GM21529 (cell line): Measurements from ENCODE around the gene ACVR2B.
"Not testable (repeated sequence)": the region's sequence is repeated elsewhere in the genome, so short reads cannot be mapped to it uniquely, and the experiment has no call there.

Experiments
- ATAC-seq: cut with Tn5 transposase; IDR thresholded peaks from one replicate; pipeline ENCODE4 v1.9.1; 2021; ENCODE audit not compliant: unreplicated experiment

ACVR2B gene

DNA sequence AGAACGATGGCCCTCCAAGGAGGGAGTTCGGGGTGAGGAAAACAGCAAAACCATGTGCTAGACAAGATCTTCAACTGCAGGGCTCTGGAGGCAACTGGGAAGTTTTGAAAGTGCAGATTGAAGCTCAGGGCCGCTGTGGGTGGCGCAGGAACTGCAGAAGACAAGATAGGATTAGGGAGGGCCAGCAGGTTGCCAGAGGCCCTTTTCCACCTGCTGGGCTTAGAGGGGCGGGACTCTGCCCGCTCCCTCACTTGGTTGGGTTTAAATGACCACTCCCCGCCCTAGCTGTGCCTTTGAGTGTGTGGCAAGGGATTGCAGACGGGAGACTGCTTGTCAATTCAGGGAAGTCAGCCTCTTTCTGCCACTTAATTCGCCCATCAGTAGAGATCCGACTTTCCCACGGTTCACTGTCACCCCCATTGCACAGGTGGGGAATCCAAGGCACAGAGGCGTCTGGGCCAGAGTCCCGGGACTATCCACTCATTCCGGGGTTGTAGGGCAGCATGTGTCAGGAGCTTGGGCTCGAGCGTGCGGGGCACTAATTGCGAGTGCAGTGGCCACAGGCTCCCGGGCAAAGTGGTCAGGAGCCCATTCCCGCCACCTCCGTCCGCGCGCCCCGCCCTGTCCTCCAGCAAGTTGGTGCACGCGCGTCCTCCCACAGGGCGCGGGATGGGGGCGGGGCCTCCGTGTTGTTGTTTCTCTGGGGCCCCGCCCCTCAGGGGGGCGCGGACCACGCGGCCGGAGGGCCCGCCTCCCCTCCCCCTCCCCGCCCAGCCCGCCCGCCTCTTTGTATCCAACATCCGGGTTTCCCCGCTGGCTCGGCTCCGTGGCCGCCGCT lies at the start of gene ACVR2B:
Gene ACVR2B, plus strand, starts transcription at position 816 of the 838 bp plus-strand sequence. CDS start 433 bp downstream, outside the sequence.
- peak; percentile 65 for ATAC-seq

DNA sequence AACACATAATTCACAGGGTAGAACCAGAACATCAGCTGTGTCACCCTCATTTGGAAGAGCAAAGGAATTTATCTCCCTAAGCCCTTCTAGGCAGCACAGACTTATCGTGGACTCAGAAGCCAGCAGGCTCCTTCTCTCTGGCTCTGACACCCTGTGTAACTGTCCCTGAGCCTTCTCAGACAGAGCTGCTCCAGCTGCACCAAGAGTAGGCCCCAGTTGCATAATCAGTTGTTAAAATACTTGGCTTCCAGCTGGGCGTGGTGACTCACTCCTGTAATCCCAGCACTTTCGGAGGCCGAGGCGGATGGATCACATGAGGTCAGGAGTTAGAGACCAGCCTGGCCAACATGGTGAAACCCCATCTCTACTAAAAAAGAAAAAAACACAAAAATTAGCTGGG lies 49.4 kb upstream of the ACVR2B start:
- ATAC-seq, result no peak

DNA sequence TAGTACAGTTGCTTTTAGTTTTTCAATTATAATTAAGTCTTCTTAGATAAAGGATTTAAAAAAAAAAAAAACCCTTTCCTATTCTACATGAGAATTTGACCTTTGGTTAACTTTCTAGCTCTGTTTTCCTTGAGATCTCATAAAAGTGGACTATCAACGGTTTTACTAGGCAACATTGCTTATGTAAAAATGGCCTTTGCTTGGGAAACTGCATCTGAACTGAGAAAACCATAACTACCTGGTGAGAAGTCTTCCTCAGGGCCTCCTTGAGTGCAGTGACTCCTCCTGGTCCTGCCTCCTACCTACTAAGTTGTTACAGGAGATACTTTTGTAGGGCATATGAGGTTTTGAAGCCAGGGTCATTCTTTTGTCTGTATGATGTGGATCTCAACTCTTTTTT lies 42.1 kb upstream of the ACVR2B start:
- no peak for ATAC-seq

DNA sequence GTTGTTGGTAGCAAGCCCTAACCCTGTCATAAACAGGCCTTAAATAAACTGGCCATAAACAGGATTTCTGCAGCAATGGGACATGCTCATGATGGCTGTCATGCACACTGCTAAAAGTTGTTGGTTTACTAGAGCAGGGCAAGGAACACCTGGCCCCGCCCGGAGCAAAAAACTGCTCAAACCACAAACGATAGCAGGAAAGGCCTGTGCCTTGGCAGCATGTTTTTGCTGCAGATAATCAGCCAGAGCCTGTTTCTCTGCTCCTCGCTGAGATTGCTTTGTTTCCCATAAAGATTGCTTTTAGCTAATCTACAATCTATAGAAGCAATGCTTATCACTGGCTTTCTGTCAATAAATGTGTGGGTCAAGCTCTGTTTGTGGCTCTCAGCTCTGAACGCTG lies 32.9 kb upstream of the ACVR2B start:
- not testable (repeated sequence) for ATAC-seq

DNA sequence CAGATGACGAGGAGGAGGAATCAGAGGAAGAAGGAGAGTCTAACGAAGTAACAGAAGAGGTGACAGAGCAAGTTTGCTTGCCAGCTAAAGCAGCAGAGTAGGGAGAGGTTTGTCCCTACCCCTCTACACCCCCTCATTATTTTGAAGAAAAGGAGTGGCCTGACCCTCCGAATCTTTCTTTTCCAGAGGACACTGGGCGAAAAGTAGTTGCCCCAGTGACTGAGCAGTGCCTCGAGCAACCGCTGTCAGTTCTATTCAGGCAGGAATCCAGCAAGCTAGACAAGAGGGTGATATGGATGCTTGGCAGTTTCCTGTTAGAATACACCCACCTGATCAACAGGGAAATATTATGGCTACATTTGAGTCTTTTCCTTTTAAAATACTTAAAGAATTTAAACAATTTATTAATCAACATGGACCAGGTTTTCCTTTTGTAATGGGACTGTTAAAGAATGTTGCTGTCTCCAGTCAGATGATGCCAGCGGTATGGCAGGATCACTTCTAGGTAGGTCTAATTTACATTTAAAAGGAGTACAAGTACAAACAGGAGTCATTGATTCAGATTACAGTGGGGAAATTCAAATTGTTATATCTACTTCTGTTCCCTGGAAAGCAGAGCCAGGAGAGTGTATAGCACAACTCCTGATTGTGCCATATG lies 31.9 kb upstream of the ACVR2B start:
- no peak for ATAC-seq

DNA sequence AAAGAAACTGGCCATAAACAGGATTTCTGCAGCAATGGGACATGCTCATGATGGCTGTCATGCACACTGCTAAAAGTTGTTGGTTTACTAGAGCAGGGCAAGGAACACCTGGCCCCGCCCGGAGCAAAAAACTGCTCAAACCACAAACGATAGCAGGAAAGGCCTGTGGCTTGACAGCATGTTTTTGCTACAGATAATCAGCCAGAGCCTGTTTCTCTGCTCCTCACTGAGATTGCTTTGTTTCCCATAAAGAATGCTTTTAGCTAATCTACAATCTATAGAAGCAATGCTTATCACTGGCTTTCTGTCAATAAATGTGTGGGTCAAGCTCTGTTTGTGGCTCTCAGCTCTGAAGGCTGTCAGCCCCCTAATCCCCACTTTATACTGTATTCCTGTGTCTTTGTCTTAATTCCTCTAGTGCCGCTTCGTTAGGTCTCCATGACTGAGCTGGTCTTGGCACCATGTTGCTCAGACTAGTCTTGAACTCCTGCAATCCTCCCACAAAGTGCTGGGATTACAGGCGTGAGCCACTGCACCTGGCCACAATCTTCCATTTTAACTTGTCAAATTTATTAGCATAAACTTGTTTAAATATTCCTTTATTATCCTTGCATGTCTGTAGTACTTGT lies 26.8 kb upstream of the ACVR2B start:
- ATAC-seq, result not testable (repeated sequence)

DNA sequence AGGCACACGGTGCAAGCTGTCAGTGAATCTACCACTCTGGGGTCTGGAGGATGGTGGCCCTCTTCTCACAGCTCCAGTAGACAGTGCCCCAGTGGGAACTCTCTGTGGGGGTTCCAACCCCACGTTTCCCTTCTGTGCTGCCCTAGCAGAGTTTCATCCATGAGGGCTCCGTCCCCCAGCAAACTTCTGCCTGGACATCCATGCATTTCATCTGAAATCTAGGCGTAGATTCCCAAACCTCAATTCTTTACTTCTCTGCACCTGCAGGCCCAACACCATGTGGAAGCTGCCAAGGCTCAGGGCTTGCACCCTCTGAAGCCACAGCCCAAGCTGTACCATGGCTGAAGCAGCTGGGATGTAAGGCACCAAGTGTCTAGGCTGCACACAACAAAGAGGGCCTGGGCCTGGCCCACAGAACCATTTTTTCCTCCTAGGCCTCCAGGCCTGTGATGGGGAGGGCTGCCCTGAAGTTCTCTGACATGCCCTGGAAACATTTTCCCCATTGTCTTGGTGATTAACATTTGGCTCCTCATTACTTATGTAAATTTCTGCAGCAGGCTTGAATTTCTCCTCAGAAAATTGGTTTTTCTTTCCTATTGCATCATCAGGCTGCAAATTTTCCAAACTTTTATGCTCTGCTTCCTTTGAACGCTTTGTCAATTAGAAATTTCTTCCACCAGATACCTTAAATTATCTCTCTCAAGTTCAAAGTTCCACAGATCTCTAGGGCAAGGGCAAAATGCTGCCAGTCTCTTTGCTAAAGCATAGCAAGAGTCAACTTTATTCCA lies 20.6 kb upstream of the ACVR2B start:
- ATAC-seq, result not testable (repeated sequence)

DNA sequence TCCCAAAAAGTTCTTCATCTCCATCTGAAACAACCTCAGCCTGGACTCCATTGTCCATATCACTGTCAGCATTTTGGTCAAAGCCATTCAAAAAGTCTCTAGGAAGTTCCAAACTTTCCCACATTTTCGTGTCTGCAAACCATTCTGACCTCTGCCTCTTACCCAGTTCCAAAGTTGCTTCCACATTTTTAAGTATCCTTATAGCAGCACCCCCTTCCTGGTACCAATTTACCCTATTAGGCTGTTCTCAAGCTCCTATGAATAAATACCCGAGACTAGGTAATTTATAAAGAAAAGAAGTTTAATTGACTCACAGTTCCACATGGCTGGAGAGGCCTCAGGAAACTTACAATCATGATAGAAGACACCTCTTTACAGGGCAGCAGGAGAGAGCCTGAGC lies 20.0 kb upstream of the ACVR2B start:
- not testable (repeated sequence) for ATAC-seq

DNA sequence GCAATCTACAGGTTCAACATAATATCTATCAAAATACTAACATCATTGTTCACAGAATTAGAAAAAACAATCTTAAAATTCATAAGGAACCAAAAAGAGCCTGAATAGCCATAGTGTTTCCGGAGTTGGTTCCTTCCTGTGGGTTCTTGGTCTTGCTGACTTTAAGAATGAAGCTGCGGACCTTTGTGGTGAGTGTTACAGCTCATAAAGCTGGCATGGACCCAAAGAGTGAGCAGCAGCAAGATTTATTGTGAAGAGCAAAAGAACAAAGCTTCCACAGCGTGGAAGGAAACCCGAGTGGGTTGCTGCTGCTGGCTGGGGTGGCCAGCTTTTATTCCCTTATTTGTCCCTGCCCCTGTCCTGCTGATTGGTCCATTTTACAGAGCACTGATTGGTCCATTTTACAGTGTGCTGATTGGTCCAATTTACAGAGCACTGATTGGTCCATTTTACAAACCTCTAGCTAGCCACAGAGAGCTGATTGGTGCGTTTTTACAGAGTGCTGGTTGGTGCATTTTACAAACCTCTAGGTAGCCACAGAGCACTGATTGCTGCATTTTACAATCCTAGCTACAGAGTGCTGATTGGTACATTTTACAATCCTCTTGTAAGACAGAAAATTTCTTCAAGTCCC lies 15.1 kb upstream of the ACVR2B start:
- not testable (repeated sequence) for ATAC-seq

DNA sequence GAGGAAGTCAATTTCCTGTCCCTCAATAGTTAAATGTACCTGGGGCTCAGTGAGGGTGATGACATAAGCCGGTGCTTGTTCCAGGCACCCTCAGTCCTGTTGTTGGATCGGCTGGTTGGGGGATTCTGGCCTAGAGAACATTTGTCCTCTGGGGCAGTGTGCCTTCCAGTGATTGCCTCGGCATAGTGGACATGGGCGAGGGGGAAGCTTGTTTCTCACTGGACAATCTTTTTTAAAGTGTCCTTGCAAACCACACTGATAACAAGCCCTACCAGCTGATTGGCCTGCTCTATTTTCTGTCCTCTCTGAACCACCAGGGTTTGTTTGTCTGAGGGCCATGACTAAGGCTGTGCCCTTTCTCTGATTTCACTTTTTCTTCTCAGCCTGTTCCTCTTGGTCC lies 10.5 kb upstream of the ACVR2B start:
- not testable (repeated sequence) for ATAC-seq

DNA sequence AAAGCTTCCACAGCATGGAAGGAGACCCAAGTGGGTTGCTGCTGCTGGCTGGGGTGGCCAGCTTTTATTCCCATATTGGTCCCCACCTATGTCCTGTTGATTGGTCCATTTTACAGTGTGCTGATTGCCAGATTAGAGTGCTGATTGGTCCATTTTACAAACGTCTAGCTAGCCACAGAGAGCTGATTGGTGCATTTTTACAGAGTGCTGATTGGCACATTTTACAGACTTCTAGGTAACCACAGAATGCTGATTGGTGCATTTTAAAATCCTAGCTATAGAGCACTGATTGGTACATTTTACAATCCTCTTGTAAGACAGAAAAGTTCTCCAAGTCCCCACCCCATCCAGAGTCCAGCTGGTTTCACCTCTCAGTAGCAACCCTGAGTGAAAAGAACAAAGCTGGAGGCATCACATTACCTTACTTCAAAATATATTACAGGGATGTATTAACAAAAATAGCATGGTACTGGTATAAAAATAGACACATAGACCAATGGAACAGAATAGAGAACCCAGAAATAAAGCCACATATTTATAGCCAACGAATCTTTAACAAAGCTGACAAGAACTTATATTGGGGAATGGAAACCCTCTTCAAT lies 7.5 kb upstream of the ACVR2B start:
- no peak for ATAC-seq

DNA sequence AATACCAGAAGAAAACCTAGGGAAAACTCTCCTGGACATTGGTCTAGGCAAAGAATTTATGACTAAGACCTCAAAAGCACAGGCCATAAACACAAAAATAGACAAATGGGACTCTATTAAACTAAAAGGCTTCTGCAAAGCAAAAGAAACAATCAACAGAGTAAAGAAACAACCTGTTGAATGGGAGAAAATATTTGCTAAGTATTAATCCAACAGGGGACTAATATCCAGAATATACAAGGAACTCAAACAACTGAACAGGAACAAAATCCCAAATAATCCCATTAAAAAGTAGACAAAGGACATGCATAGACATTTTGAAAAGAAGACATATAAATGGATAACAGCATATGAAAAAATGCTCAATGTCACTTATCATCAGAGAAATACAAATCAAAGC lies 6.9 kb upstream of the ACVR2B start:
- ATAC-seq, result no peak

DNA sequence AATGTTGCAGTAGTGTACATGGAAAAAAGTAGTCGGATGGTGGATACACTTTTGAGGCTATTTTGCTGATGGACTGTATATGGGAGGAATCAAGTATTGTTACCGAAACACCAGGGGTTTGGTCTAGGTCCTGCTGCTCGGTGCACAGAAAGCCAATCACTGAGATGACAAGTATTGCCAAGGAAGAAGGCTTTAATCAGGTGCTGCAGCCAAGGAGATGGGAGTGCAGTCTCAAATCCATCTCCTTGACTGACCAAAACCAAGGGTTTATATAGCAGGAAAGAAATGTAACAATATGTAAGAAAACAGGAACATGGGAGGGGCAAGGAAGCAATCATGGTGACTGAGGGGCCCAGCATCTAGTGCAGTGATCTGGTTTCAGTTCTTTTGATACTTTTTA lies 2.8 kb upstream of the ACVR2B start:
- no peak for ATAC-seq

DNA sequence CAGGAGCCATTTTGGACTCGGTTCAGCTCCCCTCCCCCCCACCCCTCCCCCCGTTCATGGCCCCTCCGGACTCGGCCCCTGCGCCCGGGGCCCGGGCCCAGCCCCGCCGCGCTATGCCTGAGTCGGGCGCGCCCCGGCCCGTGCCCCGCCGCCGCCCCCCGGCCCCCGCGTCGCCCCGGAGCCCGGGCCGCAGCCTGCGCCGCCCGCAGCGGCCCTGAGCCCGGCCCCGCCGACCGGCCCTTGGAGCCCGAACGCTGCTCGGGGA lies 155 bp downstream of the ACVR2B start:
- ATAC-seq, result no peak

DNA sequence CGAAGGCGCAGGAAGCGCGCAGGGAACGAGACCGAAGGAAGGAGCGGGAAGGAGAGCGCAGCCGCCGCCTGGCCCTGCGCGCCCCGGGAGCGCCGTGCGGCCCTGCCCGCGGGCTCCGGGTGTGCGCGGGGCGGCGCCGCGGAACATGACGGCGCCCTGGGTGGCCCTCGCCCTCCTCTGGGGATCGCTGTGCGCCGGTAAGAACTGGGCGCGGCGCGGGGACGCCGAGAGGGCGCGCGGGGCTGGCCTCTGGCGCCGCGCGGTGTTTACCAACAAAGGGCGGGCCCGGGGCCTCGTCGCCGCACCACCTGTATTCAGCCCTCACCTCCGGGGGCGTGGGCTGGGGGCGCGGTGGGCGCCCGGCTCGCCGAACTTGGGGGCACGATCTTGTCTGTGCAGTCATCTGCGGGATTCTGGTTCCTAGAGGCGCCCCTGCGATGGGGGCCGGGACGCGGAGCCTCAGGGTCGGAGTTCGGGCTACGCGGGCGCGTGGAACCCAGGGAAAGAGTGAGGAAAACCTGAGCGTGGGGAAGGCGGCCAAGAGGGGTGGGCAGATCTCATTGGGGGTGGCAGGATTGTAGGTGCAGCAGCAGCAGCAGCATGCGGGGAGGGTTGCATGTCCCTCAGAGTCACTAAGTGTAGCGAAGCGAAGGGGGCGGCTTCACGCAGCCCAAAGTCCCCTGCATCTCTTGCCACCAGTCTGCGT lies 641 bp downstream of the ACVR2B start:
- peak; percentile 31 for ATAC-seq

DNA sequence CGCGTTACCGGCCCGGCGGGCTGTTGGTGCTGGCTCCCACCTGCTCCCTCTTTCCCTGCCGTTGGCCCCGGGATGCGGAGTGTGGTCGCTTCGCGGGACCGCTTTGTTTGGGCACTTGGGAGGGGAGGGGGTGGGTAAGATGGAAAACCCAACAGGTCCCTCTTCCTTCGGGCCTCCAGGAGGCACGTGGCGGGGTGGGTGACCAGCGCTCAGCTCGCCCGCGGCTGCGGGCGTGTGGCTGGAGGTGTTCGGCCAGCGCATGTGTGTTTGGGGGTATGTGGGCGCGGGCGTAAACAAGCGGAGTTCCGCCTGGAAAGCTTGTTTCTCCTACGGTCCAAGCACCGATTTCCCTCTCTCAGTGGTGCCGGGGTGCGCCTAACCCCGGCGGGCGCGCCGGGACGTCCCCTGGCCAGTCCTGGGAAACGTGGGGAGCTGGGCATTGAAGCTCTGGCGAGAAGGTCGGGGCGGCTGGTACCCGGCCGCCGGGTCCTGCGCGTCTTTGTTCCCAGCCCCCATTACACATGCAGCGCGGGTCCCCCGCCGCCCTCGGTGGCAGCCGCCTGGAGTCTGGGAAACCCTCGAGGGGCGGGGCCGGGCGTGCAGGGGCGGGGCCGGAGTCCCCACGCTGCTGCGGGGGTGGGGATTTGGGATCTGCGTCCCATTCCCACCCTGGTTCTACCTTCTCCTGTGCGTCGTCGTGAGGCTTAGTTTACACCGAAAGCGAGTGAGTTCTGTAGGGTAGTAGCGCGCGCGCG lies 1.4 kb downstream of the ACVR2B start:
- ATAC-seq, result no peak

DNA sequence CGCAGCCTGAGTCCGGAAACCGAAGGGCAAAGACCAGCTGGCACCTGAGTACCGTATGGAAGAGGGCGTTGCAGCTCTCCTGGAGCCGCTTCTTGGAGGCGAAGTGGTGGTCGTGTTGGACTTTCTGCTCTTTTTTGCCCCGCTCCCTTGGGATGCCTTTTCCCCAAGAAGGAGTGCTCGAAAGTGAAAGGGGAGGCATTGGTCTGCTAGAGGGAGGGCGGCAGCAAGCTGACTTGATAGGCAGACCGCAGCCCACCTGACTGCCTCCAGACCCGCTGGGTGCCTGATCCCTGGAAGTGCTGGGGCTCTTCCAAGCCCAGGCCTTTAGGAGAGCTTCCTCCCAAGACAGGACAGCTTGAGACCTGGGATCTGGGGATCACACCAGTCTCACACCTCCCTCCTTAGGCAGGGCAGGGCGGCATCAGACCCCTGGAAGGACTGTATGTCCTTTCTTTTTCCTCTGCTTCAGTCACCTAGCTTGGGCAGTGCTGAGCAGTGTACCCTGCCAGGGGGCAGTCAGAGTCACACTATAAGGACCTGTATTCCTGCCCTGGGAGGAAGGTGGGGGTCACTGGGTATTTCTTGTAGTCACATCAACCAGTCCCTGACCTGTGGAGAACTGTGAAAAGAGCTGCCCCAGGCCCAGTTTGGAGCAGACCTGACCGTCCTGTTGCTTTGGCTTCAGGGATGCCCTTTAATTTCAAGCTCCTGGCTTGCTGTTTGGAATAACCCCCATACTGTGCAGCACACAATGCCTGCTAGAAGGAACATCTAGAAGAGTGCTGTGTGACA lies 2.1 kb downstream of the ACVR2B start:
- ATAC-seq, result no peak
